H1 (cell line): ENCODE measurements around the gene OCSTAMP. TPM values are rescaled to one million over a fixed set of nuclear protein-coding genes. Genes with fewer than 3 reads are reported as not detected.

Experiments
- CTCF ChIA-PET: fragments of 300-600 bp; sonication (Branson Sonifier 250); formaldehyde crosslinking; loops from one replicate; lab custom pipeline; 2021; ENCODE audit not compliant: partially characterized antibody; lab: Charles Lee
- POLR2A ChIA-PET: fragments of 300-600 bp; sonication (Branson Sonifier 250); formaldehyde crosslinking; loops from one replicate; lab custom pipeline; 2021; ENCODE audit warnings: inconsistent platforms; ENCODE audit not compliant: partially characterized antibody; lab: Charles Lee
- DNase-seq, 2 experiments: peaks; one replicate each; pipeline versions ENCODE4 v3.0.0 to v3.0.0-alpha.2; 2010 to 2022; ENCODE audit warnings: low spot score in 2 of 2, low read depth in 1 of 2, mixed read lengths in 1 of 2
- FAIRE-seq: peaks from 2 replicates; lab custom pipeline; 2011; peaks lifted over from hg19 to GRCh38; lab: Jason Lieb, UNC
- H2AFZ ChIP-seq: 2 replicates; pipeline ENCODE4 v1.8.1; 2012; ENCODE audit warnings: low read length, inconsistent platforms
- H2AK5ac ChIP-seq: 2 replicates; pipeline ENCODE4 v1.6.1; 2013; ENCODE audit warnings: low read depth, low read length
- H2BK120ac ChIP-seq: replicated peaks from 2 replicates; pipeline ENCODE3; 2013; ENCODE audit warnings: low read depth, low read length, inconsistent platforms
- H2BK12ac ChIP-seq: 2 replicates; pipeline ENCODE4 v1.6.1; 2013; ENCODE audit warnings: low read depth, low read length
- H2BK15ac ChIP-seq: 2 replicates; pipeline ENCODE4 v1.6.1; 2013; ENCODE audit warnings: low read length
- H2BK20ac ChIP-seq: 2 replicates; pipeline ENCODE4 v1.6.1; 2013; ENCODE audit warnings: low read length
- H2BK5ac ChIP-seq: 2 replicates; pipeline ENCODE4 v1.6.1; 2013; ENCODE audit warnings: low read depth, low read length
- H3K14ac ChIP-seq: 2 replicates; pipeline ENCODE4 v1.6.1; 2013; ENCODE audit warnings: inconsistent platforms; ENCODE audit not compliant: insufficient read length
- H3K18ac ChIP-seq: 2 replicates; pipeline ENCODE4 v1.6.1; 2013; ENCODE audit warnings: low read length; ENCODE audit errors: extremely low read depth
- H3K23ac ChIP-seq: 2 replicates; pipeline ENCODE4 v1.6.1; 2013; ENCODE audit warnings: inconsistent platforms; ENCODE audit not compliant: insufficient read length
- H3K23me2 ChIP-seq: 2 replicates; pipeline ENCODE4 v1.6.1; 2013; ENCODE audit warnings: low read depth, low read length
- H3K27ac ChIP-seq: 2 replicates; pipeline ENCODE4 v1.6.1; 2011; ENCODE audit warnings: low read depth, low read length, inconsistent platforms
- H3K27me3 ChIP-seq, 4 experiments: replicated peaks in 1 of 4; 1 replicate in 1 of 4; 2 replicates in 3 of 4; pipeline versions ENCODE4 v1.6.1 to v1.8.1; 2011 to 2013; ENCODE audit warnings: low read length in 3 of 4, mild to moderate bottlenecking in 3 of 4, inconsistent platforms in 2 of 4, mixed read lengths in 2 of 4, moderate library complexity in 1 of 4; ENCODE audit not compliant: control insufficient read depth in 3 of 4, insufficient read depth in 3 of 4; ENCODE audit errors: extremely low read depth in 1 of 4
- H3K36me3 ChIP-seq, 4 experiments: 2 replicates each; pipeline versions ENCODE4 v1.6.1 to v1.8.1; 2011 to 2013; ENCODE audit warnings: mild to moderate bottlenecking in 4 of 4, low read length in 3 of 4, moderate library complexity in 2 of 4, control low read depth in 1 of 4, inconsistent platforms in 1 of 4; ENCODE audit not compliant: insufficient read depth in 4 of 4, control insufficient read depth in 2 of 4
- H3K4ac ChIP-seq: replicated peaks from 2 replicates; pipeline ENCODE3; 2013; ENCODE audit warnings: low read length, low read depth, mixed read lengths, inconsistent platforms; ENCODE audit not compliant: insufficient read length
- H3K4me1 ChIP-seq, 4 experiments: replicated peaks in 1 of 4; 1 replicate in 1 of 4; 2 replicates in 3 of 4; pipeline versions ENCODE4 v1.6.1 to v1.8.1; 2011 to 2013; ENCODE audit warnings: low read length in 3 of 4, inconsistent platforms in 2 of 4, mixed read lengths in 1 of 4; ENCODE audit not compliant: insufficient read depth in 4 of 4, control insufficient read depth in 3 of 4
- H3K4me2 ChIP-seq, 2 experiments: 2 replicates each; pipeline versions ENCODE4 v1.6.1 to v1.8.1; 2011 to 2013; ENCODE audit warnings: low read depth in 2 of 2, low read length in 2 of 2, control low read depth in 1 of 2, inconsistent platforms in 1 of 2, mild to moderate bottlenecking in 1 of 2; ENCODE audit not compliant: insufficient read depth in 1 of 2
- H3K4me3 ChIP-seq, 4 experiments: fragments of 200-600, 300-600 bp in 1 of 4; sonication (generic), shearing (Covaris generic), sonication (Bioruptor Twin) in 1 of 4; 2 replicates each; pipeline versions ENCODE4 v1.5.1 to v1.8.1; 2011 to 2016; ENCODE audit warnings: low read length in 4 of 4, low read depth in 3 of 4, control low read depth in 2 of 4, inconsistent platforms in 2 of 4, mild to moderate bottlenecking in 2 of 4, mixed read lengths in 1 of 4, moderate library complexity in 1 of 4; ENCODE audit not compliant: insufficient read depth in 2 of 4; ENCODE audit errors: extremely low read depth in 1 of 4
- H3K56ac ChIP-seq: replicated peaks from 2 replicates; pipeline ENCODE3; 2013; ENCODE audit warnings: low read depth, mild to moderate bottlenecking, mixed read lengths, low read length, inconsistent platforms; ENCODE audit not compliant: insufficient read length
- H3K79me1 ChIP-seq: 2 replicates; pipeline ENCODE4 v1.6.1; 2013; ENCODE audit warnings: low read depth, low read length, control low read depth
- H3K79me2 ChIP-seq, 2 experiments: 2 replicates each; pipeline versions ENCODE4 v1.6.1 to v1.8.1; 2012 to 2013; ENCODE audit warnings: low read length in 2 of 2, mild to moderate bottlenecking in 2 of 2, inconsistent platforms in 1 of 2; ENCODE audit not compliant: insufficient read depth in 2 of 2, control insufficient read depth in 1 of 2
- H3K9ac ChIP-seq, 4 experiments: replicated peaks in 1 of 4; 1 replicate in 1 of 4; 2 replicates in 3 of 4; pipeline versions ENCODE4 v1.6.1 to v1.8.1; 2011 to 2013; ENCODE audit warnings: low read depth in 3 of 4, low read length in 3 of 4, control low read depth in 2 of 4, mild to moderate bottlenecking in 2 of 4, moderate library complexity in 2 of 4, inconsistent platforms in 1 of 4; ENCODE audit errors: extremely low read depth in 1 of 4
- H3K9me3 ChIP-seq, 2 experiments: 2 replicates each; pipeline versions ENCODE4 v1.6.1 to v1.8.1; 2012 to 2013; ENCODE audit warnings: mild to moderate bottlenecking in 2 of 2, moderate library complexity in 2 of 2, control low read depth in 1 of 2, inconsistent platforms in 1 of 2, low read depth in 1 of 2, low read length in 1 of 2, mixed read lengths in 1 of 2; ENCODE audit not compliant: insufficient read depth in 2 of 2
- H4K20me1 ChIP-seq, 2 experiments: replicated peaks in 1 of 2; 2 replicates each; pipeline versions ENCODE3 to v1.8.1; 2011 to 2013; ENCODE audit warnings: inconsistent platforms in 2 of 2, low read length in 2 of 2, mild to moderate bottlenecking in 1 of 2; ENCODE audit not compliant: insufficient read depth in 2 of 2, control insufficient read depth in 1 of 2
- H4K5ac ChIP-seq: 2 replicates; pipeline ENCODE4 v1.6.1; 2013; ENCODE audit warnings: low read length, low read depth, mixed read lengths, inconsistent platforms; ENCODE audit not compliant: insufficient read length
- H4K8ac ChIP-seq: 2 replicates; pipeline ENCODE4 v1.8.0; 2013; ENCODE audit warnings: mild to moderate bottlenecking, moderate library complexity, low read length, inconsistent platforms; ENCODE audit not compliant: insufficient read depth; ENCODE audit errors: extremely low read depth
- H4K91ac ChIP-seq: replicated peaks from 2 replicates; pipeline ENCODE3; 2013; ENCODE audit warnings: low read length, mixed read lengths, inconsistent platforms; ENCODE audit not compliant: insufficient read length
- ATF2 ChIP-seq: IDR thresholded peaks from 2 replicates; pipeline ENCODE4 v1.6.1; 2012; ENCODE audit warnings: low read length, inconsistent platforms
- EGR1 ChIP-seq: IDR thresholded peaks from 2 replicates; pipeline ENCODE4 v1.6.1; 2011; ENCODE audit warnings: low read depth, low read length, borderline replicate concordance
- FOSL1 ChIP-seq: IDR thresholded peaks from 2 replicates; pipeline ENCODE4 v1.6.1; 2011; ENCODE audit warnings: mild to moderate bottlenecking, low read depth, low read length, moderate library complexity; ENCODE audit not compliant: insufficient read depth
- KDM4A ChIP-seq: IDR thresholded peaks from one replicate; pipeline ENCODE4 v1.7.1; 2012; ENCODE audit warnings: low read depth, mild to moderate bottlenecking, moderate library complexity, low read length, inconsistent platforms; ENCODE audit not compliant: severe bottlenecking
- KDM5A ChIP-seq: fragments of 200-600 bp; IDR thresholded peaks from 2 replicates; pipeline ENCODE4 v1.7.1; 2012; ENCODE audit warnings: mild to moderate bottlenecking, low read length, inconsistent platforms, mixed read lengths
- POLR2A ChIP-seq, 2 experiments: IDR thresholded peaks; 1 replicate in 1 of 2; 2 replicates in 1 of 2; pipeline ENCODE4 v1.6.1; 2011; ENCODE audit warnings: low read depth in 2 of 2, low read length in 2 of 2, mild to moderate bottlenecking in 2 of 2; ENCODE audit errors: control extremely low read depth in 1 of 2
- POU5F1 ChIP-seq: IDR thresholded peaks from 2 replicates; pipeline ENCODE4 v1.6.1; 2011; ENCODE audit warnings: low read depth, mild to moderate bottlenecking, low read length, moderate library complexity
- RAD21 ChIP-seq, 2 experiments: IDR thresholded peaks in 1 of 2; conservative IDR thresholded peaks in 1 of 2; 2 replicates each; pipeline ENCODE4 v1.6.1; 2011; ENCODE audit warnings: low read depth in 2 of 2, low read length in 2 of 2, improper control_type of control experiment in 1 of 2, inconsistent platforms in 1 of 2, mild to moderate bottlenecking in 1 of 2, moderate library complexity in 1 of 2
- RBBP5 ChIP-seq: IDR thresholded peaks from 2 replicates; pipeline ENCODE4 v1.7.1; 2012; ENCODE audit warnings: low read depth, mild to moderate bottlenecking, inconsistent platforms, low read length, moderate library complexity, borderline replicate concordance
- ZNF274 ChIP-seq: IDR thresholded peaks from 2 replicates; pipeline ENCODE4 v1.7.0; 2012; ENCODE audit warnings: low read length, borderline replicate concordance; ENCODE audit errors: extremely low read depth
- WGBS, 2 experiments: shearing (Covaris generic) in 1 of 2; methylation state at CpG; one replicate each; pipeline versions ENCODE4 v1.1.6 to v1.1.7; 2013 to 2015; ENCODE audit warnings: low lambda C conversion rate in 2 of 2, mixed read lengths in 2 of 2, inconsistent platforms in 1 of 2, low coverage in 1 of 2, missing lambda C conversion rate in 1 of 2; ENCODE audit not compliant: insufficient replicate concordance in 2 of 2, insufficient coverage in 1 of 2, insufficient read length in 1 of 2; ENCODE audit errors: extremely low coverage in 1 of 2, missing lambda C conversion rate in 1 of 2; 5-methylcytosine and 5-hydroxymethylcytosine counted together
- polyA plus RNA-seq, 7 experiments: library from polyadenylated mRNA; depleted of rRNA in 3 of 7; stranded (reverse) in 5 of 7; unstranded in 2 of 7; fragments of >200 nt in 5 of 7; fragments of 200-250 nt in 2 of 7; gene quantifications; 1 replicate in 5 of 7; 2 replicates in 1 of 7; 4 replicates in 1 of 7; pipeline versions ENCODE4 v1.2.1 to v1.2.3, GENCODE V29; 2011 to 2013; ENCODE audit warnings: missing spikeins in 2 of 7, mixed read lengths in 2 of 7
- total RNA-seq: library from RNA; stranded (reverse); fragmentation: NEBNext Ultra II Directional; extraction: Animal tissue kit (Norgen Biotek cat#: 25700); gene quantifications from 2 replicates; pipeline ENCODE4 v1.2.1, GENCODE V29; 2021

OCSTAMP gene
- total and polyA plus RNA-seq, 2 of the 8 experiments (the other 6 are each of a cell fraction or from before 2014, with no cell fraction given) = 0.09 to 0.13 TPM

DNA sequence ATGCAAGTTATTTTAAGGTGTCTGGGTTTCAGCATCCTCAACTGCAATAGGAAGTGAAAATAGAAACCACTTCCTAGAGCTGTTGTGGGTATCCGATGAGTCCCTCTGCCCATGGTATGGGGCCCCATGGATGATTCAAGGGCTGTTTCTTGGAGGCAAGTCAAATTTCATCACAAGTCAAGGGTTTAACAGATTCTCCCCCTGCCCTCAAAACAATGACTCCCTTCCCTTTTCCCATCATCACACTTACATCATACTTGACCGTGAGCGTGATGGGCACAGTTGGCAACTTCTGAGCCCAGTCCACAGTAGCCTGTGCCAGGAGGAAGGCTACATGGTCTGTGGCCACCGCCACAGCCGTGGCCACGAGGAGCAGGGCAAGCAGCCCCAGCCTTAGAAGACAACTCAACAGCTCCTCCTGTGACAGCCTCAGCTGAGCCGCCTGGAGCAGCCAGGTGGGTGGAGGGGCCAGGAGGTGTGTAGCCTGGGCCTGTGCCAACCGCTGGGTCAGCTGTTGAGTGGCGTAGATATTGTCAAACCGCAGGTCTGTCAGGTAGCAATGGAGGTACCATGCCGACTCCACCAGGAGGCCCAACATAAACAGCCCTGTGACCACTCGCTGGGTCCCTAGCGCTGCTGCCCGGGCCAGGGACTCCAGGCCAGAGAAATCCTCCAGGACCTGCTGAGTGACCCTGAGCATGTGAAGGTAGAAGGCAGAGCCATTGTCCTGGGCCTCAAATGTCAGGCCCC is 5.2 kb downstream of the OCSTAMP start:
- DNase-seq = no peak
- Histone ChIP-seq H3K79me2 (no peaks in the 10 kb centered on the region), H2AK5ac (no peak overlapping the region), H3K14ac (no peak overlapping the region), H2BK15ac (no peak overlapping the region), H3K4me1 (peaks cover 0 to under 1% (median 0%) of the 10 kb centered on the region in 4 experiments; a peak in 2 of 7 replicates), H3K27ac (no peak overlapping the region), H3K79me1 (no peaks in the 10 kb centered on the region), H3K23ac (no peak overlapping the region), H3K9me3 (no peaks in the 10 kb centered on the region), H2BK120ac (no peak overlapping the region), H3K56ac (no peak overlapping the region), H2BK12ac (no peak overlapping the region), H3K18ac (no peak overlapping the region), H3K23me2 (no peaks in the 10 kb centered on the region), H2AFZ (no peak overlapping the region), H4K91ac (no peak overlapping the region), H3K4ac (no peak overlapping the region), H2BK5ac (no peak overlapping the region), H3K36me3 (no peaks in the 10 kb centered on the region), H3K4me2 (no peak overlapping the region), H3K4me3 (no peak overlapping the region), H3K27me3 (no peaks in the 10 kb centered on the region; a peak in 2 of 7 replicates), H4K8ac (peak overlapping the region; percentile 52; the same call in 1 of the 2 replicates), H4K20me1 (no peaks in the 10 kb centered on the region), H3K9ac (no peak overlapping the region), H4K5ac (no peak overlapping the region), H2BK20ac (no peak overlapping the region)
- no peak for FAIRE-seq
- ChIA-PET CTCF (interaction anchor here (0.8 to 3.0 kb wide), 11 partner anchors 10 to 136 kb away, joined by 3 to 22 read pairs (median 3); no protein-coding TSS in a partner anchor), POLR2A (interaction anchor here (1.2 to 1.3 kb wide), 2 partner anchors 10 to 104 kb away, joined by 3 read pairs; no protein-coding TSS in a partner anchor)
- 96% methylated on average over 14 of the region's 14 CpGs; no CpG with 5 or more reads in 1 of the 2 experiments for WGBS, 2 experiments
- no peak for TF ChIP-seq RBBP5
- TF ChIP-seq FOSL1 = no peak
- TF ChIP-seq EGR1 = no peak
- TF ChIP-seq KDM5A = no peak
- no peak for TF ChIP-seq KDM4A
- TF ChIP-seq POLR2A (IDR thresholded peaks at IDR 0.05; ENCODE audit: control extremely low read depth in 1 of 2, low read depth in 2 of 2, low read length in 2 of 2) = no peak
- no peak for TF ChIP-seq POU5F1
- no peak for TF ChIP-seq ATF2
- no peak for TF ChIP-seq ZNF274
- no peak for TF ChIP-seq RAD21 (IDR thresholded peaks at IDR 0.05 in 1 of 2, conservative IDR thresholded peaks at IDR 0.05 in 1 of 2; ENCODE audit: low read depth in 2 of 2, low read length in 2 of 2)
